Brain microvascular endothelial cell (primary cell): ENCODE results near the gene LRCH2.

ENCODE experiments used
- DNase-seq: peaks from one replicate; pipeline ENCODE4 v3.0.0-alpha.2; 2020
- H3K27ac ChIP-seq: fragments of 250-450 bp; sonication (Bioruptor Pico); 2 replicates; pipeline ENCODE4 v1.5.1; 2020; ENCODE audit warnings: mild to moderate bottlenecking, moderate library complexity
- H3K27me3 ChIP-seq: fragments of 250-450 bp; sonication (Bioruptor Pico); replicated peaks from 2 replicates; pipeline ENCODE4 v1.5.1; 2020; ENCODE audit warnings: mild to moderate bottlenecking
- H3K36me3 ChIP-seq: fragments of 250-450 bp; sonication (Bioruptor Pico); replicated peaks from 2 replicates; pipeline ENCODE4 v1.5.1; 2020; ENCODE audit warnings: mild to moderate bottlenecking
- H3K4me3 ChIP-seq: 2 replicates; pipeline ENCODE4 v1.5.1; 2011; ENCODE audit warnings: low read depth, mild to moderate bottlenecking, control low read depth, low read length, moderate library complexity
- in situ Hi-C: cut with HindIII; loops from 2 replicates; pipeline ENCODE4 v1.10.0; 2017; ENCODE audit warnings: low sequenced_read_pairs, low pct_ligation_motif_present
- TF ChIP-seq, protein P1 (sequence below): IDR thresholded peaks from 2 replicates; pipeline ENCODE4 v1.5.1; 2011; ENCODE audit warnings: low read depth, mild to moderate bottlenecking, moderate library complexity, low read length, control low read depth, inconsistent platforms; ENCODE audit errors: missing control alignments

Gene LRCH2

DNA sequence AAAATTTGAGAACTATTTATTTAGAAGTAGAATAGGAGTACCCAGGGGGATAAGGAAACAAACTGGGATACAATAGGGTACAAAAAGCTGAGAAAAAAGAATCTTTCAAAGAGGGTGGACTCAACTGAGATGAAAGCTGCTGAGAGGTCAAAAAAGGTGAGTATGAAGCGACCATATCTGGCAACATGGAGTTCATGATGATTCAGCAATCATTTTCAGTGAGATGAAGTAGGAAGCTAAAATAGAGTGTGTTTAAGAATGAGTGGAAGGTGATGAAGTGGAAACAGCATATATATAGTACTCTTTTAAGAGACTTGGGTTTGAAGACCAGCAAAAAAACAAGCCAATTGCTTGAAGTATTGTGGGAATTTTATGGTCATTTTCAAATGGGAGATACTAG lies 144.5 kb downstream of the LRCH2 start:
- no peaks in the 10 kb centered on the region for H3K36me3 ChIP-seq
- in situ Hi-C loops = no loop called here
- no peak overlapping the region for H3K27ac ChIP-seq
- TF ChIP-seq, protein P1, sequence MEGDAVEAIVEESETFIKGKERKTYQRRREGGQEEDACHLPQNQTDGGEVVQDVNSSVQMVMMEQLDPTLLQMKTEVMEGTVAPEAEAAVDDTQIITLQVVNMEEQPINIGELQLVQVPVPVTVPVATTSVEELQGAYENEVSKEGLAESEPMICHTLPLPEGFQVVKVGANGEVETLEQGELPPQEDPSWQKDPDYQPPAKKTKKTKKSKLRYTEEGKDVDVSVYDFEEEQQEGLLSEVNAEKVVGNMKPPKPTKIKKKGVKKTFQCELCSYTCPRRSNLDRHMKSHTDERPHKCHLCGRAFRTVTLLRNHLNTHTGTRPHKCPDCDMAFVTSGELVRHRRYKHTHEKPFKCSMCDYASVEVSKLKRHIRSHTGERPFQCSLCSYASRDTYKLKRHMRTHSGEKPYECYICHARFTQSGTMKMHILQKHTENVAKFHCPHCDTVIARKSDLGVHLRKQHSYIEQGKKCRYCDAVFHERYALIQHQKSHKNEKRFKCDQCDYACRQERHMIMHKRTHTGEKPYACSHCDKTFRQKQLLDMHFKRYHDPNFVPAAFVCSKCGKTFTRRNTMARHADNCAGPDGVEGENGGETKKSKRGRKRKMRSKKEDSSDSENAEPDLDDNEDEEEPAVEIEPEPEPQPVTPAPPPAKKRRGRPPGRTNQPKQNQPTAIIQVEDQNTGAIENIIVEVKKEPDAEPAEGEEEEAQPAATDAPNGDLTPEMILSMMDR = no peak
- no peak for DNase-seq
- H3K4me3 ChIP-seq = no peak overlapping the region
- H3K27me3 ChIP-seq = no peaks in the 10 kb centered on the region

DNA sequence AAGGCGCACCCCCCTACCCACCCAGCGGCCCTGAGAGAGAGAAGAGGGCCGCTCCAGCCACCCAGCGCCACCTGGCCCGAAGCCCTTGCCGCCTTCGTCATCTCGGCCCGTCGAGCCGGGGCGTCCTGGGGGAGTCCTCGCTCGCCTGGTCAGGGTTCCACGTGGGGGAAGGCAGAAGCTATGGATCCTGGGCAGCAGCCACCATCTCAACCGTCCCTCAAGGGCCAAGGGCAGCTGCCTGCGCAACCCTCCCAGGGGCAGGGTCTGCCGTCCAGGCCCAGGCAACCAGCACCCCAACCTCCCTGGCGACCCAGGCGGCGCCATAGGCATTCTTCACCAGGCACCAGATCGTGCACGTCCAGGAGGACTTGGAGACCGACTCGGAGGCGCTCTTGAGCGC lies 165.0 kb downstream of the LRCH2 start:
- TF ChIP-seq, protein P1 = no peak
- no peak for DNase-seq
- H3K27me3 ChIP-seq = no peaks in the 10 kb centered on the region
- in situ Hi-C loops = no loop called here
- no peak overlapping the region for H3K4me3 ChIP-seq
- no peak overlapping the region for H3K27ac ChIP-seq
- H3K36me3 ChIP-seq = no peaks in the 10 kb centered on the region

DNA sequence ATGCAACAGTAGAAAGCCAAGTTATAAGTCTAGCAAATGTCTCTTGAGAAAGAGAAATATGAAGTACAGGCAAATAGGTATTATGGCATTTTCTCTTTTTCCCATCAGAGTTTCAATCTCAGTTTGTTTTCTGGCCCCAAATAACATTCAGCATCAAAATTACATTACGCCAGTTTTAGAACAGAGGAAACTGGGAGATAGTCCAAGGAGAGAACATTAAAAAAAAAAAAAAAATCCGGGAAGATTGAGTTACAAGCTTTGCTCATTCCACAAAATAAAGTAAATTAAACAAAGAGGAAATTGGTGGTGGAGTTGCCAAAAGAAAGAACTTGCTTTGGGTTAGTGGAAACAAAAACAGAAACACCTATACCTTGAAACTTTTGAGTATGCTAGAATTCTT lies 166.1 kb downstream of the LRCH2 start:
- no peak for DNase-seq
- Histone ChIP-seq H3K4me3 (no peak overlapping the region), H3K27me3 (no peaks in the 10 kb centered on the region), H3K27ac (no peak overlapping the region), H3K36me3 (no peaks in the 10 kb centered on the region)
- in situ Hi-C loops = no loop called here
- TF ChIP-seq, protein P1 = no peak

DNA sequence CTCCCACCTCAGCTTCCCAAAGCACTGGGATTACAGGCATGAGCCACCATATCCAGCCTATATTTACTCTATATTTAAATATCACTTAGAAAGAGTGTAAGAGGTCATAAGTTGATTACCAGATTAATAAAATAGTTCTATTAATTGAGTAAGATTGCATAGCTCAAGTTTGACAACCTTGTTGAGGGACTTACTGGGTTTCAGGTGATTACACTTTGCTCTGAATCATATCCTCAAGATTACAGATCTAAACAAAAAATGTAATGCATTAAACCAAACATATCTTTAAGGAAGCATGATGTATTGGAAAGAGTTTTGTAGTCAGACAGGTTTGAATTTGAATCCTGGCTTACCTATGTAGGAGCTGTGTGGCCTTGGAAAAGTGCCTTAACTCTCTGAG lies 168.6 kb downstream of the LRCH2 start:
- Histone ChIP-seq H3K36me3 (no peaks in the 10 kb centered on the region), H3K27ac (no peak overlapping the region), H3K27me3 (no peaks in the 10 kb centered on the region), H3K4me3 (no peak overlapping the region)
- in situ Hi-C loops = no loop called here
- no peak for DNase-seq
- TF ChIP-seq, protein P1 = no peak
